ENCODE measurements around the gene ABCC8. TPM values are rescaled to one million over a fixed set of nuclear protein-coding genes. Genes with fewer than 3 reads are reported as not detected.

ABCC8 gene
- total and polyA plus RNA-seq, 9 of the 15 experiments (the other 6 are each of a cell fraction or from before 2014, with no cell fraction given) = not detected

GRCh38 chr11:17513853-17514252, 37.2 kb upstream of the ABCC8 start:
- no peaks in the 10 kb centered on the region; the same call in 1 of the 2 replicates for H4K20me1 ChIP-seq (replicated peaks; ENCODE audit: control insufficient read depth, insufficient read depth, low read length)
- H3K4me2 ChIP-seq (ENCODE audit: insufficient read depth, low read length) = no peak overlapping the region
- H3K36me3 ChIP-seq (ENCODE audit: control insufficient read depth, insufficient read depth, low read length) = no peaks in the 10 kb centered on the region
- in situ Hi-C loops (cut with MboI) (no loop called here), intact Hi-C loops (cut with micrococcal nuclease) (no loop called here)
- peaks cover 15 to 46% of the 10 kb centered on the region in 2 experiments; a peak in 4 of 5 replicates for H3K27me3 ChIP-seq (ENCODE audit: control insufficient read depth in 2 of 2, insufficient read depth in 2 of 2, low read length in 2 of 2)
- H3K9me3 ChIP-seq (replicated peaks; ENCODE audit: control insufficient read depth, insufficient read depth, low read depth, low read length) = no peaks in the 10 kb centered on the region
- DNase-seq (ENCODE audit: extremely low read depth in 1 of 4, low spot score in 3 of 4) (no peak), FAIRE-seq (no peak), ATAC-seq (no peak)
- POLR2A ChIA-PET = no interaction called here
- H3K9me1 ChIP-seq (ENCODE audit: control insufficient read depth, insufficient read depth, low read length) = no peaks in the 10 kb centered on the region
- CTCF ChIA-PET (ENCODE audit: low intra/inter-chr PET ratio) = no interaction called here
- 0% methylated on average over 1 of the region's 1 CpG for WGBS (ENCODE audit: insufficient coverage, low coverage, missing lambda C conversion rate)
- no peaks in the 10 kb centered on the region for H3K79me2 ChIP-seq (ENCODE audit: control insufficient read depth, insufficient read depth, low read length)
- no peak overlapping the region for H3K4me3 ChIP-seq
- H3K9ac ChIP-seq (ENCODE audit: insufficient read depth in 1 of 2, low read depth in 2 of 2, low read length in 2 of 2) = no peak overlapping the region
- no peaks in the 10 kb centered on the region for H3K4me1 ChIP-seq (replicated peaks in 1 of 2; ENCODE audit: control insufficient read depth in 2 of 2, insufficient read depth in 2 of 2, low read length in 2 of 2)
- H3K27ac ChIP-seq (ENCODE audit: extremely low read depth, low read depth, low read length) = no peak overlapping the region
- no peak overlapping the region for H2AFZ ChIP-seq (ENCODE audit: low read depth, low read length)
- no TSS peak for BruUV-seq (replicated peaks)
- TF ChIP-seq ATF7 (IDR thresholded peaks at IDR 0.05) = no peak
- no peak for TF ChIP-seq NRF1 (conservative IDR thresholded peaks at IDR 0.05 in 1 of 2, IDR thresholded peaks at IDR 0.05 in 1 of 2)
- TF ChIP-seq, protein P1, sequence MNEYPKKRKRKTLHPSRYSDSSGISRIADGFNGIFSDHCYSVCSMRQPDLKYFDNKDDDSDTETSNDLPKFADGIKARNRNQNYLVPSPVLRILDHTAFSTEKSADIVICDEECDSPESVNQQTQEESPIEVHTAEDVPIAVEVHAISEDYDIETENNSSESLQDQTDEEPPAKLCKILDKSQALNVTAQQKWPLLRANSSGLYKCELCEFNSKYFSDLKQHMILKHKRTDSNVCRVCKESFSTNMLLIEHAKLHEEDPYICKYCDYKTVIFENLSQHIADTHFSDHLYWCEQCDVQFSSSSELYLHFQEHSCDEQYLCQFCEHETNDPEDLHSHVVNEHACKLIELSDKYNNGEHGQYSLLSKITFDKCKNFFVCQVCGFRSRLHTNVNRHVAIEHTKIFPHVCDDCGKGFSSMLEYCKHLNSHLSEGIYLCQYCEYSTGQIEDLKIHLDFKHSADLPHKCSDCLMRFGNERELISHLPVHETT (CRISPR knock-in tag; conservative IDR thresholded peaks at IDR 0.05 in 1 of 2, IDR thresholded peaks at IDR 0.05 in 1 of 2) = no peak
- TF ChIP-seq NKRF (IDR thresholded peaks at IDR 0.05; ENCODE audit: borderline replicate concordance) = no peak
- TF ChIP-seq, protein P2, sequence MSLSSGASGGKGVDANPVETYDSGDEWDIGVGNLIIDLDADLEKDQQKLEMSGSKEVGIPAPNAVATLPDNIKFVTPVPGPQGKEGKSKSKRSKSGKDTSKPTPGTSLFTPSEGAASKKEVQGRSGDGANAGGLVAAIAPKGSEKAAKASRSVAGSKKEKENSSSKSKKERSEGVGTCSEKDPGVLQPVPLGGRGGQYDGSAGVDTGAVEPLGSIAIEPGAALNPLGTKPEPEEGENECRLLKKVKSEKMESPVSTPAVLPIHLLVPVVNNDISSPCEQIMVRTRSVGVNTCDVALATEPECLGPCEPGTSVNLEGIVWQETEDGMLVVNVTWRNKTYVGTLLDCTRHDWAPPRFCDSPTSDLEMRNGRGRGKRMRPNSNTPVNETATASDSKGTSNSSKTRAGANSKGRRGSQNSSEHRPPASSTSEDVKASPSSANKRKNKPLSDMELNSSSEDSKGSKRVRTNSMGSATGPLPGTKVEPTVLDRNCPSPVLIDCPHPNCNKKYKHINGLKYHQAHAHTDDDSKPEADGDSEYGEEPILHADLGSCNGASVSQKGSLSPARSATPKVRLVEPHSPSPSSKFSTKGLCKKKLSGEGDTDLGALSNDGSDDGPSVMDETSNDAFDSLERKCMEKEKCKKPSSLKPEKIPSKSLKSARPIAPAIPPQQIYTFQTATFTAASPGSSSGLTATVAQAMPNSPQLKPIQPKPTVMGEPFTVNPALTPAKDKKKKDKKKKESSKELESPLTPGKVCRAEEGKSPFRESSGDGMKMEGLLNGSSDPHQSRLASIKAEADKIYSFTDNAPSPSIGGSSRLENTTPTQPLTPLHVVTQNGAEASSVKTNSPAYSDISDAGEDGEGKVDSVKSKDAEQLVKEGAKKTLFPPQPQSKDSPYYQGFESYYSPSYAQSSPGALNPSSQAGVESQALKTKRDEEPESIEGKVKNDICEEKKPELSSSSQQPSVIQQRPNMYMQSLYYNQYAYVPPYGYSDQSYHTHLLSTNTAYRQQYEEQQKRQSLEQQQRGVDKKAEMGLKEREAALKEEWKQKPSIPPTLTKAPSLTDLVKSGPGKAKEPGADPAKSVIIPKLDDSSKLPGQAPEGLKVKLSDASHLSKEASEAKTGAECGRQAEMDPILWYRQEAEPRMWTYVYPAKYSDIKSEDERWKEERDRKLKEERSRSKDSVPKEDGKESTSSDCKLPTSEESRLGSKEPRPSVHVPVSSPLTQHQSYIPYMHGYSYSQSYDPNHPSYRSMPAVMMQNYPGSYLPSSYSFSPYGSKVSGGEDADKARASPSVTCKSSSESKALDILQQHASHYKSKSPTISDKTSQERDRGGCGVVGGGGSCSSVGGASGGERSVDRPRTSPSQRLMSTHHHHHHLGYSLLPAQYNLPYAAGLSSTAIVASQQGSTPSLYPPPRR (CRISPR knock-in tag; IDR thresholded peaks at IDR 0.05; ENCODE audit: borderline replicate concordance) = no peak
- no peak for TF ChIP-seq ZNF3 (CRISPR knock-in tag; IDR thresholded peaks at IDR 0.05)
